22Rv1 (cell line): ENCODE results near the gene TSPOAP1.
"Not testable (repeated sequence)": the region's sequence is repeated elsewhere in the genome, so short reads cannot be mapped to it uniquely, and the experiment has no call there.

Source experiments
- H3K27ac ChIP-seq: fragments of 450-650 bp; 2 replicates; pipeline ENCODE4 v1.5.1; 2017
- ZFX ChIP-seq: fragments of 450-650 bp; IDR thresholded peaks from 2 replicates; pipeline ENCODE4 v1.6.1; 2017; ENCODE audit warnings: antibody characterized with exemption, borderline replicate concordance
- TF ChIP-seq, protein P1 (sequence below): fragments of 450-650 bp; IDR thresholded peaks from 2 replicates; pipeline ENCODE4 v1.5.1; 2017; ENCODE audit warnings: mild to moderate bottlenecking

Gene TSPOAP1

DNA sequence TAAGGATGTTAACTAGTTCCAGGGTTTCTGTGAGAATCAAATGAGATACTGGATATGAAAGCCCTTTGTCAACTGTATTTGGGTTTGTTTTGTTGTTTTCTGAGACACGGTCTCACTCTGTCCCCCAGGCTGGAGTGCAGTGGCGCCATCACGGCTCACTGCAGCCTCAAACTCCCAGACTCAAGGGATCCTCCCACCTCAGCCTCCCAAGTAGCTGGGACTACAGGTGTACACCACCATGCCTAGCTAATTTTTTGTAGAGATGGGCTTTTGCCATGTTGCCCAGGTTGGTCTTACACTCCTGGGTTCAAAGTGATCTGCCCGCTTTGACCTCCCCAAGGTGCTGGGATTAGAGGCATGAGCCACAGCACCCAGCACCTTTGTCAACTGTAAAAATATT lies 14.5 kb upstream of the TSPOAP1 start:
- no peak overlapping the region for H3K27ac ChIP-seq
- TF ChIP-seq, protein P1, sequence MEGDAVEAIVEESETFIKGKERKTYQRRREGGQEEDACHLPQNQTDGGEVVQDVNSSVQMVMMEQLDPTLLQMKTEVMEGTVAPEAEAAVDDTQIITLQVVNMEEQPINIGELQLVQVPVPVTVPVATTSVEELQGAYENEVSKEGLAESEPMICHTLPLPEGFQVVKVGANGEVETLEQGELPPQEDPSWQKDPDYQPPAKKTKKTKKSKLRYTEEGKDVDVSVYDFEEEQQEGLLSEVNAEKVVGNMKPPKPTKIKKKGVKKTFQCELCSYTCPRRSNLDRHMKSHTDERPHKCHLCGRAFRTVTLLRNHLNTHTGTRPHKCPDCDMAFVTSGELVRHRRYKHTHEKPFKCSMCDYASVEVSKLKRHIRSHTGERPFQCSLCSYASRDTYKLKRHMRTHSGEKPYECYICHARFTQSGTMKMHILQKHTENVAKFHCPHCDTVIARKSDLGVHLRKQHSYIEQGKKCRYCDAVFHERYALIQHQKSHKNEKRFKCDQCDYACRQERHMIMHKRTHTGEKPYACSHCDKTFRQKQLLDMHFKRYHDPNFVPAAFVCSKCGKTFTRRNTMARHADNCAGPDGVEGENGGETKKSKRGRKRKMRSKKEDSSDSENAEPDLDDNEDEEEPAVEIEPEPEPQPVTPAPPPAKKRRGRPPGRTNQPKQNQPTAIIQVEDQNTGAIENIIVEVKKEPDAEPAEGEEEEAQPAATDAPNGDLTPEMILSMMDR, result no peak
- TF ChIP-seq ZFX, result no peak

DNA sequence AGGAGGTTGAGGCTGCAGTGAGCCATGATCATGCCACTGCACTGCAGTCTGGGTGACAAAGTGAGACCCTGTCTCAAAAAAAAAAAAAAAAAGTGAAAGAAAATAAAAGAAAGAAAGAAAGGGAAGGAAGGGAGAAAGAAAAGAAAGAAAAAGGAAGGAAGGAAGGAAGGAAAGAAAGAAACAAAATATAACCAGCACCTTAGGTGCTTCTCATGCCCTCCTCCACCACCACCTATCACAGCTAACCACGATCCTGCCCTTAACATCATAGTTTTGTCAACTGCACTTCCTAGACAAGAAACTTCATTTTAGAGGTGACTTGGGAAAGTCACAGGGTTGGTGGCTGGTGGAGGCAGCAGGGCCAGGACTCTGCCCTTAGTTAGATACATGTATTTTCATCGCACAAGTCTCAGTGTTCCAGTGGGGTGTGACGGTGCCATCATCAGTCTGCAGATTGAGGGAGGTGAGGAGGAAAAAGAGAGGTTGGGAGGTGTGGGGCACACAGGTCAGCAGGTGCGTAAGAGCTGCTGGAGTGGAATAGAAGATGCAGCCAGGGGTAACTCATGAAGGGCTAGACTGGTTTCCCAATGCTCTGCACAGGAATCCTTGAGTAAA lies 13.4 kb upstream of the TSPOAP1 start:
- no peak overlapping the region for H3K27ac ChIP-seq
- no peak for TF ChIP-seq ZFX
- TF ChIP-seq, protein P1, result no peak

DNA sequence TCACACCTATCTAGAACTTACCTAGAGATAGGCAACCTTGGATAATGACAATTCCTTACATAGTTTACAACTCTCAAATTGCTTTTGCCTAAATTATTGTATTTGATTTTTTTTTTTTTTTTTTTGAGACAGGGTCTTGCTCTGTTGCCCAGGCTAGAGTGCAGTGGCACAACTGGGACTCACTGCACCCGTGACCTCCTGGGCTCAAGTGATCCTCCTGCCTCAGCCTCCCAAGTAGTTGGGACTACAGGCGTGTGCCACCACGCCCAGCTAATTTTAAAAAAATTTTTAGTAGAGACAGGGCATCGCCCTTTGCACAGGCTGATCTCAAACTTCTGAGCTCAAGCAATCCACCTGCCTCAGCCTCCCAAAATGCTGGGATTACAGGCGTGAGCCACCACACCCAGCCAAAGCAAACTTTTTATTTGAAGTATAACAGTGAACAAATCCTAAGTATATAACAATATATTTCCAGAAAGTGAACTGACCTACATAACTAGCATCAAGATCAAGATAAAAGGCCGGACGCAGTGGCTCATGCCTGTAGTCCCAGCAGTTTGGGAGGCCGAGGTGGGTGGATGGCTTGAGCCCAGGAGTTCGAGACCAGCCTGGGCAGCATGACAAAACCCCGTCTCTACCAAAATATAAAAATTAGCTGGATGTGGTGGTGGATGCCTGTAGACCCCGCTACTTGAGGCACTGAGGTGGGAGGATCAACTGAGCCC lies 12.7 kb upstream of the TSPOAP1 start:
- not testable (repeated sequence) for H3K27ac ChIP-seq

DNA sequence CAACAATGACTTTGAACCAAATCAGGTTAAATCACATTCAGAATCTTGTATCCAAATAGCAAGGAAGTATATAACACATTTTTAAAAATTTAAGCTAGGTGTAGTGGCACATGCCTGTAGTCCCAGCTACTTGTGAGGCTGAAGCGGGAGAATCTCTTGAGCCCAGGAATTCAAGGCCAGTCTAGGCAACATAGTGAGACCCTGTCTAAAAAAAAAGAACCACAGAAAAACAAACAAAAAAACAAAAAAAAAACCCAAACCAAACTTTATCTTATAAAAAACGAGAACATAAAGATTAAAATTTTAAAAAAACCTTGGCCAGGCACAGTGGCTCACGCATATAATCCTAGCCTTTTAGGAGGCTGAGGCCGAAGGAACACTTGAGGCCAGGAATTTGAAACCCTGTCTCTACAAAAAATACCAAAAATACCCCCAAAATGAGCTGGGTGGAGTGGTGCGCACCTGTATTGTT lies 11.8 kb upstream of the TSPOAP1 start:
- no peak overlapping the region for H3K27ac ChIP-seq
- TF ChIP-seq, protein P1, result no peak
- no peak for TF ChIP-seq ZFX

DNA sequence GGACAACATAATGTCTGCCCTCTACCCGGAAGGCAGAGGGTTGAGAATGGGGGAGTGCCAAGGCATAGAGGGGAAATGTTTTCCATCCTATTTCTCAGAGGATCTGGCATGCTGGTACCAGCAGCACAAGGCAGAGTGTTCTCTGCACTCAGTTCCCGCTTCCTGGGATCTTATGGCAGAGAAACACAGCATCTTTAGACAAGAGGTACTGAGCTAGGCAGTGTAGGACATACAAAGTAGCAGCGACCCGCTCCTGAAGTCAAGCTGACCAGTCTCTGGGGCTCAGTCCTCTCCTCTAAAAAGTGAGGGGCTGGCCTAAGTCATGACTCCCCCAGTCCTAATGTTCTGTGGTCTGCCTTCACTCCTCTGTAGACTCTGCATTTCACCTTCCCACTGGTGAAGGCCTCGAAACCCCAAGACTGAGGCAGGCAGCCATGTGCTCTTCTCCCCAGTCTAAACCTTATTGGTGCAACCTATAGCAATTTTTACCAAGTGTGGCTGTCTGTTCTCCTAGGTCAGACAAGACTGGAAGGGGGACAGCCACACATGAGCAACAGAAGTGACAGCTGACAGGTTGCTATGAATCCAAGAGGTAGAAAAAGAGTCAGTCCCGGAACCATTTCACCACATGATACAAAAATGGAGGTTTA lies 11.3 kb upstream of the TSPOAP1 start:
- no peak overlapping the region for H3K27ac ChIP-seq
- TF ChIP-seq, protein P1, result no peak
- no peak for TF ChIP-seq ZFX

DNA sequence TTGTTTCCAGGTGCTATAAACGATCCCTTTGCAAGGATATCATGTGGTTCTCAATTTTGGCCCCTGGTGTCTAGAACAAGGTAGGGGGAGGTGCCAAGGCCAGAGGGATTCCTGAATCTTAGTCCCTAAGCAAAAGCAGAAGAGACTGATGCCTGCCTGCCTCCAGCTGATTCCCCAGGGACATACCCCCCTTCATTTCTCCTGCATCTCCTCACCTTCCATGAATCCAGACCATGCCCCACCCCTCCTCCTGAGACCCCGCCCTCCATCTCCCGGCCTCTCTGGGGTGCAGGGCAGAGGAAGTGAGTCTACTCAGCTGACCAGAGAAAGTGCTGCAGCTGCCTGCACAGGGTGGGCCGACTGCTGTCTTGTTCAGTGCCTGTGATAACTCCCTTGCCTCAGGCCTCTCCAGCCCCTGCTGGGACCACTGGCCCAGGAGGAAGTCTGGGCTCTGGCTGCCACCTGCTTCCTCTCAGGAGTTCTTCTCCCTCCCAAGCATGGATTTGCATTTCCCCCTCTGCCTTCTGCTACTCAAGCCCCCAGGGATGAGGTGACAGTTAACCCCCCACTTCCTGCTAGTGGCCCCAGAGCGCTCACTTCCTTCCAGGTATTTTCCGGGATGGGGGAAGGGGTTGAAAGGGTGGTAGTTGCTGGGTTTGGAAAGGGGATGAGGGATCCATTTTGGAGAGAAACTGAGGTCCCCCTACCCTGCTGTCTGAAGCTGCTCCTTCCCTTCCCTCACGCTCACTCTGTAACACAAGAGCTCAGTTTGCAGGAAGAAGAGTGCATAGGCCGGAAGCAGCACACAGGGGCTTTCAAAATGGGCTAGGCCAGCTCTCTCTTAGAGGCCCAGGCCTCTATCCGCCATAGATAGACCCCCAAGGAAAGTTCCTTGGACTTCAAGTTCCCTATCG lies 10.5 kb upstream of the TSPOAP1 start:
- H3K27ac ChIP-seq, result no peak overlapping the region

DNA sequence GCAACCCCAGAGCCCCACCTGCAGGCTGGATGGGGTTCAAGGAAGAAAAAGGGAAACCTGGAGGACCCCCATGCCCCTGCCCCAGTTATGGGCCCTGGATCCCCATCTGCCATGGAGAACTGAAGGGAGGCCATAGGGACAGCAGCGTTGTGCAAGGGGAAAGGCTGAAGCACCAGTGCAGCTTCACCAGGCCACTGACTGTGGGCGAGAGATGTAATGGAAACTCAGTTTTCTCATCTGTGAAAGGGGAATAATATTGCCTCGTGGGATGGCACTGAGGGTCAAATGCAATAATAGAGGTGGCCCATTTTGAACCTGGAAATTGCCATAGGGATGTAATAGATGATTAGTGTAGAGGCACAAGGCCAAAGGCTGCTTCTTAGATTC lies 9.9 kb upstream of the TSPOAP1 start:
- no peak for TF ChIP-seq ZFX
- TF ChIP-seq, protein P1, result no peak
- no peak overlapping the region for H3K27ac ChIP-seq

More for the DNA sequence above, 10.5 kb upstream of the TSPOAP1 start:
- TF ChIP-seq, protein P1, result no peak
- TF ChIP-seq ZFX, result no peak
